ENCODE data around the gene PGAP1.

PGAP1 gene

GRCh38 chr2:196926562-196927375 is at the start of gene PGAP1:
Gene PGAP1 (minus strand): TSS chr2:196926707. CDS start chr2:196926616, 91 bp downstream.
- peak; percentile 65 to 67 for DNase-seq

- DNase-seq = no peak
Measured at GRCh38 chr2:196974970-196975369, 48.5 kb upstream of the PGAP1 start.

- no peak for DNase-seq
Measured at GRCh38 chr2:196971574-196972279, 45.2 kb upstream of the PGAP1 start.

GRCh38 chr2:196970099-196970498 is 43.6 kb upstream of the PGAP1 start:
- no peak for DNase-seq

- DNase-seq = no peak
Measured at GRCh38 chr2:196968516-196968915, 42.0 kb upstream of the PGAP1 start.

GRCh38 chr2:196967775-196968174 is 41.3 kb upstream of the PGAP1 start:
- DNase-seq = no peak

- DNase-seq = no peak
Measured at GRCh38 chr2:196967116-196967515, 40.6 kb upstream of the PGAP1 start.

- no peak for DNase-seq
Measured at GRCh38 chr2:196966061-196966460, 39.6 kb upstream of the PGAP1 start.

GRCh38 chr2:196965651-196966050 is 39.1 kb upstream of the PGAP1 start:
- no peak for DNase-seq

GRCh38 chr2:196963961-196964360 is 37.5 kb upstream of the PGAP1 start:
- no peak for DNase-seq

GRCh38 chr2:196963043-196963442 is 36.5 kb upstream of the PGAP1 start:
- no peak for DNase-seq

- no peak for DNase-seq
Measured at GRCh38 chr2:196962325-196962724, 35.8 kb upstream of the PGAP1 start.

- DNase-seq = no peak
Measured at GRCh38 chr2:196961889-196962288, 35.4 kb upstream of the PGAP1 start.

GRCh38 chr2:196959734-196960338 is 33.3 kb upstream of the PGAP1 start:
- no peak for DNase-seq

- no peak for DNase-seq
Measured at GRCh38 chr2:196959281-196959680, 32.8 kb upstream of the PGAP1 start.

- DNase-seq = no peak
Measured at GRCh38 chr2:196957881-196958525, 31.5 kb upstream of the PGAP1 start.

GRCh38 chr2:196957442-196957841 is 30.9 kb upstream of the PGAP1 start:
- DNase-seq = no peak

GRCh38 chr2:196956069-196956468 is 29.6 kb upstream of the PGAP1 start:
- DNase-seq = no peak

- DNase-seq = no peak
Measured at GRCh38 chr2:196955036-196955435, 28.5 kb upstream of the PGAP1 start.

GRCh38 chr2:196954001-196954400 is 27.5 kb upstream of the PGAP1 start:
- DNase-seq = no peak

- no peak for DNase-seq
Measured at GRCh38 chr2:196952936-196953335, 26.4 kb upstream of the PGAP1 start.

- no peak for DNase-seq
Measured at GRCh38 chr2:196951973-196952372, 25.5 kb upstream of the PGAP1 start.

GRCh38 chr2:196949116-196949515 is 22.6 kb upstream of the PGAP1 start:
- DNase-seq = no peak
